Medulla oblongata (tissue), 1 donor: ENCODE measurements around the gene SBNO1.
"Not testable (repeated sequence)": the region's sequence is repeated elsewhere in the genome, so short reads cannot be mapped to it uniquely, and the experiment has no call there.

ENCODE experiments used
- DNase-seq: peaks from one replicate; pipeline ENCODE4 v3.0.0-alpha.2; 2015; ENCODE audit errors: extremely low spot score

Gene SBNO1

DNA sequence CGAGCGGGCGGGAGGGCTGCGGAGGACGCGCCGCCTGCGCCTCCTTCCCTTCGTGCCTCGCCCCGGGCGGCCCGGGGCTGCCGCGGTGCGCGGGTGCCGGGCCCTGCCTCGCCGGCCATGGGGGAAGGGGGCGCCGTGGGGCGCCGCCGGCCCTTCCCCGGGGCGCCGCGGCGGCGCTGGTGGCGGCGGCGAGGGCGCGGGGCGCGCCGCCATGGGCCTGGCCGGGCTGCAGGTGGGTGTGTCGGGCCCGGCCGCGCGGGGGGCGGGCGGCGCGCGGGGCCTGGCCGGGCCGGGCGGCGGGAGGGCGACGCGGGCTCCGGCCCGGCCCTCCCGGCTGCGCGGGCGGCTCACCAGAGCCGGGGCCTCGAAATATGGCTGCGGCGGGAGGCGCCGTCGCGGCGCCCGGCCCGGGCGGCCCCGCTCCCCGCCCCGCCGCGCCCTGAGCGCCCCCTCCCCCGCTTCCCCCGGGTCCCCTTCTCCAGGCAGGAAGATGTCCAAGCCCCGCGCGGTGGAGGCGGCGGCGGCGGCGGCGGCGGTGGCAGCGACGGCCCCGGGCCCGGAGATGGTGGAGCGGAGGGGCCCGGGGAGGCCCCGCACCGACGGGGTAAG, 24.4 kb upstream of the SBNO1 start:
- no peak for DNase-seq

DNA sequence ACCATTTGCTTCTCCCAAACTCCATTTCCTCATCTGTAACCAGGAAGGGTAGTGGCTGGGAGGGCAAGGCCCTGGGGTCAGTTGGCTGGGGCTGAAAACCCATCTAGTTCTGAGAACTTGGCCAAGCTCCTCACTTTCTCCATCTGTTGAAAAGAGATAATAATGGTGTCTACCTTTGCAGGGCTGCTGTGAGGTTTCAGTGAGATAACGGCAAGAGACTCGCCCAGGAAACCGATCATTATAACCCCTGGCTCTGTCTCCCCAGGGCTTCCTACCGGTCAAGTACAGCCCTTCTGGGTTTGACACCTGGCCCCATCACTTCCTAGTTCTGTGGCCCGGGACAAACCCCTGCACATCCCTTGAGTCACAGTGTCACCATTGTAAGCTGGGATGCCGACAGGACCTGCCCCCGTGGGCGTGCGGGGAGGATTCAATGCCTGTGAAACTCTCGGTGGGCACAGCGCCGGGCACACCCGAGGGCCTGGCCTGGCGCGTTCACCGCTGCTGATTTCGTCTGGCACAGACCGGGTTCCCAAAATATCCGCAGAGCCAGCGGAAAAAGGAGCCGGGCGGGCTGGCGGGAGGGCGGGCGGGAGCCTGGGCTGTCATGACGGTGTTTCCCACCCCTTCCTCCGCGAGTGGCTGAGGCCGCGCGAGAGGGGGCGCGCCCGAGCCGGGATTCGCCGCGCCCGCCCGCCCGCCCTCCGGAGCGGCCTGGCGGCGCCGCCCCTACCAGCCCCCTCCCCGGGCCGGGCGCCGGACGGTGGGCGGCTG, 23.7 kb upstream of the SBNO1 start:
- DNase-seq: peak; percentile 84

DNA sequence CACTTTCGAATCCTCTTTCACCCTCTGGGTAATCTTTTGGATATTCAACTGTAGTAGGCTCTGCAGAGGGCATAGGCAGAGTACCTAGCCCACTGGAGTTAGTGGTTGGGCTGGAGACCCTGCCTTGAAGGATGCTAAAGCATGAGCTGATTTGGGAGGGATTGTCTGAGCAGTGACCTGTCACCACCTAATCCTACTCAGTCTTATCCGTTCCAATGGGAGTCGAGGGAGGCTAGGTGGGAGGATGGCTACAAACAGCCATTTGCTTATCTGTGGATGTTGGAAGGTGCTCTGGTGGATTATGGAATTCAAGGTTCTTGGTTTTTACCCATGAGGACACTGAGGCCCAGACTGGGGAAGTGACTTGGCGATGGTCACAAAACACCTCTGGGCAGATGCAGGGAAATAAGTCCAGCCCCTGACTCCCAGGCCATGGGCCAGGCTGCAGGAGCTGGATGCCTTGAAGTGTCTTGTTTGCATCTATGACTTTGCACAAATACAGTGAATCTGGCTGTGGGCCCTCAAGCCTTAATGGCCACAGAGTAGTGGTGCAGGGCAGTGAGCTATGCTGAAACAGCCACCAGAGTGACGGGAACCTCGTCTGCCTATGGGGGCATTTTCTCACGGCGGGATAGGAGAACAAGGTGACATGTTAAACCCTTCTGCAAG, 23.0 kb upstream of the SBNO1 start:
- DNase-seq: no peak

DNA sequence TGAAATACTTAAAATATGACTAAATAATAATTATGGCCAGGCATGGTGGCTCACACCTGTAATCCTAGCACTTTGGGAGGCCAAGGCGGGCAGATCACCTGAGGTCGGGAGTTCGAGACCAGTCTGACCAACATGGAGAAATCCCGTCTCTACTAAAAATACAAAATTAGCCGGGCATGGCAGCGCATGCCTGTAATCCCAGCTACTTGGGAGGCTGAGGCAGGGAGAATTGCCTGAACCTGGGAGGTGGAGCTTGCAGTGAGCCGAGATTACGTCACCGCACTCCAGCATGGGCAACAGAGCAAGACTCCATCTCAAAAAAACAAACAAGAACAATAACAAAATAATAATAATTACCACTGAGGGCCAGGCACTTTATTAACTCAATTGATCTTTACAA, 20.9 kb upstream of the SBNO1 start:
- not testable (repeated sequence) for DNase-seq

DNA sequence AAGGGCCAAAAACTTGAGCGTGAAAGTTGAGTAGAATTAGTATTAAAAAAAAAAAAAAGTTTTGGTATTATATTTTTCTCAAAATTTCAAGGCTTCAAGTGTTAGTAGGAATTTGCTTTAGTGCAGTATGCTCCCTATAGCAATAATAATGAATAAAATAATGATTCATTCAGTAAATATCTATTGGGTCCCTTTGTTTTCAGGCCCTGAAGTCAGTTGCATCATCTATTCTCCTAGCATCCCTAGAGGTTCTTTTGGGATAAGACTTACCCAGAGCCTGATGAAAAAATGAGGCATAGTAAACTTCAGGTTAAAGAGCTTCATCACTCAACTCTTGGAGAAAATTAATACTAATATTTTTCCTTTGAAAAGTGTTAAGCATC, 20.3 kb upstream of the SBNO1 start:
- no peak for DNase-seq

DNA sequence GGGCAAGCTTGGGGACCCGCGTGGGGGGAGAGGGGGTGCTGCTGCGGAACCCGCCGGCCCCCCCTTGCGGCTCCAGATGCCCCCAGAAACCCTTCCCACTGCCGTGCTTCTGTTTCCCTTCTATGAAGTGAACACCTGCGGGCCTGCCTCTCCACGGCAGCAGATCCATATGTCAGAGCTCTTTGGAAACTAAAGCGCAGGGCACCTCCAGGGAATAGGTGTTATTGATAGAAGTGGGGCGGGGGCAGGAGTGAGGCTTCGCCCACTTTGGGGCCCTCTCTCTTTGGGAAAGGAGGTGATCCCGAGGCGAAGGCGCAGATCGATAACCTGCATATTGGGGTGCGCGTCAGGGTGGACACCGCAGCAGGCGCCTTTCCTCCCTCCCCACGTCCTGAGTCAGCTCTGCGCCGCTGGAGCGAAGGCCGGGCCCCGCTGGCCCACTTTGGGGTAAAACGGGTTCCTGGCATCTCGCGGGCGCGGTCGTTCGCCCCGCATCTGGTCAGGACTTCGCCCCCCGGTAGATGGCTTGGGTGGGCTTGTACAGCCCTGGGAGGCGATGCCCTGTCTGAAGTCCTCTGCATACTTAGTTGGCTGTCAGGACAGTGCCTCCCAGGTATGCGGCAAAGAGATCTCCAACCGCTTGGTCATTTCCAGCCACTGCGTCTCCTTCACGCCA, 19.8 kb upstream of the SBNO1 start:
- DNase-seq: no peak

DNA sequence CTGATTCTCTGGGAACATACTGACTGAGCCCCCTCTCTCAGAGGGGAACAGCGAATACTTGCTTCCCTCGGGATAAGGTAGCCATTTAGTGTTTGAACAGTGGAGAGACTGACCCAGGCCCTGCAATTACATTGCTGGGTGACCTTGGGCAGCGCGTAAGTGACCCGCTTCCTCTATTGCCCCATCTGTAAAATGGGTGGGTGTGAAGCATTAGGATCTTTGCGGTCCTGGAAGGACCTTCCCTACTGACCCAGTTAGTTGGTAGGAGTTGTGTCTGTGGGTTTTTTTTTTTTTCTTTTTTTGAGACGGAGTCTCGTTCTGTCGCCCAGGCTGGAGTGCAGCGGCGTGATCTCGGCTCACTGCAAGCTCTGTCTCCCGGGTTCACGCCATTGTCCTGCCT, 18.0 kb upstream of the SBNO1 start:
- no peak for DNase-seq

DNA sequence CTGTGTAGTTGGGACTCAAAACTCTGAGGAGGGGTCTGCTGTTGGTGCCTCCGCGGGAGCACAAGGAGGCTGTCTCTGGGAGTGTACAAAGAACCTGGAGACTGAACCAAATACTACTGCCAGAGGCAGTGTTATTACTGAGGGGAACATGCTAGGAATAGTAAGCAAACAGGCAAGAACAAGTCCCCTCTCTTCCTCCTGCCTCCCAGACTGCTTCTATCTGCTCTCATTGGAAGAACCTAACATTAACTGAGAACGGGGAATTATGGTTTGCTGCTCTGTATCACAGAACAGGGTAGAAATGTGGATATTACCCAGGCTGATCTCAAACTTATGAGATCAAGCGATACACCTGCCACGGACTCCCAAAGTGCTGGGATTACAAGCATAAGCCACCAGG, 14.7 kb upstream of the SBNO1 start:
- no peak for DNase-seq

DNA sequence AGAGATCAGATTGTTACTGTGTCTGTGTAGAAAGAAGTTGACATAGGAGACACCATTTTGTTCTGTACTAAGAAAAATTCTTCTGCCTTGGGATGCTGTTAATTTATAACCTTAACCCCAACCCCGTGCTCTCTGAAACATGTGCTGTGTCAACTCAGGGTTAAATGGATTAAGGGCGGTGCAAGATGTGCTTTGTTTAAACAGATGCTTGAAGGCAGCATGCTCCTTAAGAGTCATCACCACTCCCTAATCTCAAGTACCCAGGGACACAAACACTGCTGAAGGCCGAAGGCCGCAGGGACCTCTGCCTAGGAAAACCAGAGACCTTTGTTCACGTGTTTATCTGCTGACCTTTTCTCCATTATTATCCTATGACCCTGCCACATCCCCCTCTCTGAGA, 7.8 kb upstream of the SBNO1 start:
- not testable (repeated sequence) for DNase-seq

DNA sequence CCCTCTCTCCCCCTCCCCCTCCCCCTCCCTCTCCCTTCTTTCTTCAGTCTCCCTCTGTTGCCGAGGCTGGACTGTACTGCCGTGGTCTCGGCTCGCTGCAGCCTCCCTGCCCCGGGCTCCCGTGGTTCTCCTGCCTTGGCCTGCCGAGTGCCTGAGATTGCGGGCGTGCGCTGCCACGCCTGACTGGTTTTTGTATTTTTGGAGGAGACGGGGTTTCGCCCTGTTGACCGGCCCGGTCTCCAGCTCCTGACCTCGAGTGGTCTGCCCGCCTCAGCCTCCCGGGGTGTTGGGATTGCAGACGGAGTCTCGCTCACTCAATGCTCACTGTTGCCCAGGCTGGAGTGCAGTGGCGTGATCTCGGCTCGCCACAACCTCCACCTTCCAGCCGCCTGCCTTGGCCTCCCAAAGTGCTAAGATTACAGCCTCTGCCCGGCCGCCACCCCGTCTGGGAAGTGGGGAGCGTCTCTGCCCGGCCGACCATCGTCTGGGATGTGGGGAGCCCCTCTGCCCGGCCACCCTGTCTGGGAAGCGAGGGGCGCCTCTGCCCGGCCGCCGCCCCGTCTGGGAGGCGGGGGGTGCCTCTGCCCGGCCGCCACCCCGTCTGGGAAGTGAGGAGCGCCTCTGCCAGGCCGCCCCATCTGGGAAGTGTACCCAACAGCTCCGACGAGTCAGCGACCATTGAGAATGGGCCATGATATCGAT, 7.2 kb upstream of the SBNO1 start:
- not testable (repeated sequence) for DNase-seq

DNA sequence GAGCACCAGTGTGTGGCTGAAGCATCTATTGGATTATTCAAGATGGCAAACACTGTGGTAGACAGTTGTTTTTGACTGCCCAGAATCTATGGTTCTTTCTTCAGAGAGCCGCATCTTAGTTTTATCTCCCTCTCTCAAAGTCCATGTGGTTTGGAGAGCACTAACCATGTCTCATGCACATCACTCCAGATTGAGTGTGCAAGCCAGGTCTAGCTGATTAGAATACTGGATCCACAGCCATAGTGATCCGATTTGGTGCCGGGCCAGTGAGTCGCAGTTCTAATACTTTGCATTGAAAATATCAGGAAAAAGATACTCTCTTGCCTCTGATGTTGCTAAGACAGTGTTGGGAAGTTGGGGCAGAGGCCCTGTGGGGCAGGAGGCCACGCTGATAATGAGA, 4.6 kb upstream of the SBNO1 start:
- DNase-seq: no peak

DNA sequence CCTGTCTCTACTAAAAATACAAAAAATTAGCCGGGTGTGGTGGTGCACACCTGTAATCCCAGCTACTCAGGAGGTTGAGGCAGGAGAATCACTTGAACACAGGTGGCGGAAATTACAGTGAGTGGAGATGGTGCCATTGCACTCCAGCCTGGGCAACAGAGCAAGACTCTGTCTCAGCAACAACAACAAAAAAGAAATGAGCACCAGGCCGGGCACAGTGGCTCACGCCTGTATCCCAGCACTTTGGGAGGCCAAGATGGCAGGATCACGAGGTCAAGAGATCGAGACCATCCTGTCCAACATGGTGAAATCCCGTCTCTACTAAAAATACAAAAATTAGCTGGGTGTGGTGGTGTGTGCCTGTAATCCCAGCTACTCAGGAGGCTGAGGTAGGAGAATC, 3.8 kb upstream of the SBNO1 start:
- not testable (repeated sequence) for DNase-seq

DNA sequence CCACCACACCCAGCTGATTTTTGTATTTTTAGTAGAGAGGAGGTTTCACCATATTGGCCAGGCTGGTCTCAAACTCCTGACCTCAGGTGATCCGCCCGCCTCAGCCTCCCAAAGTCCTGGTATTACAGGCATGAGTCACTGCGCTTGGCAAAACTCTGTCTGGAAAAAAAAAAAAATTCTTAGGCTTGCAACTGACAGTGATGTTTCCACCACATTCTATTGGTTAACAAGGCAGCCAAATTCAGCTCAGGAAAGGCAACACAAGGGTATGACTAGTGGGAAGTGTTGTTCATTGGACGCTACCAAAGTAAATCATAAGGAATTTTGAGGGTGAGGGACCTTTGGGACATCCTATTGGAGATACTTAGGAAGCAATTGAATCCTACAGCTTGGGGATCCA, 2.9 kb upstream of the SBNO1 start:
- DNase-seq: no peak

DNA sequence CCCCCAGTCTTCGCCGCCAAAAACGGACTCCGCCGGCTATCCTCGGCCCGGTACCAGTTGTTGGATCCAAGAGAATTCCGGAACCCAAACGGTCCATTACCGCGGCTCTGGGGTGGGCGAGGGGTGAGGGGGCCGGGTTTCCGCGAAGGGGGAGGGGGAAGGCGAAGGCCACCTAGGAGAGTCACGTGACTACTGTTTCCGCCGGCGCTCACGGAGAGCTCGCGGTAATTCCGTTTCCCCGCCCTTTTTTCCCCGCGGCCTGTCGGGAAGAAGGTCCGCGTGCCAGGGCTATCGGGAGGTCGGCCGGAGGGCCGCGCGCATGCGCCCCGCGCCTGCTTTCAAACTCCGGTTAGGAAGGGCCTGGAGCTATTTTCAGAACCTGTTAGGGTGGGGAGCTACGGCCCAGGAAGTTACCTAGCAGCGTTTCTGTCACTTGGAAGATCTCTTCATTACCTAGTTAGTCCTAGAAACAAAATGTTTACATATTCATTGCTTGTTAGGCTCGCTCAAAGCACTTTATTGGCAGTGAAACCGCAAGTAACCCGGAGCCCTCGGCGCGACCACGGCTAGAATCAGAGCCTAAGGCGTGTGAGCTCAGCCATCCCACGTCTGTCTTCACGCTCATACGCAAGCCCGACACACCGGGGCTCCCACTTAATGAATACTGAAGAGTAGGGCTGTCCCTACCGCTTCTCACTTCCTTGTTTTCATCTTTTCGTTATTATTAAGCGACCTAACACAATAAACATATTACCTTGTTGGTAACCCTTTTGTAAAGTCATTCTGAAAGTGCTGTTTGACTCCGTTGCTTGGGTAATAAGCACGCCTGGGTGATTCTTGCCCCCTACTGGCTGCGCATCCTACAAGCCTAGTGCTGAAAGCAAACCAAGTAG, 624 bp upstream of the SBNO1 start:
- DNase-seq: peak; percentile 98

DNA sequence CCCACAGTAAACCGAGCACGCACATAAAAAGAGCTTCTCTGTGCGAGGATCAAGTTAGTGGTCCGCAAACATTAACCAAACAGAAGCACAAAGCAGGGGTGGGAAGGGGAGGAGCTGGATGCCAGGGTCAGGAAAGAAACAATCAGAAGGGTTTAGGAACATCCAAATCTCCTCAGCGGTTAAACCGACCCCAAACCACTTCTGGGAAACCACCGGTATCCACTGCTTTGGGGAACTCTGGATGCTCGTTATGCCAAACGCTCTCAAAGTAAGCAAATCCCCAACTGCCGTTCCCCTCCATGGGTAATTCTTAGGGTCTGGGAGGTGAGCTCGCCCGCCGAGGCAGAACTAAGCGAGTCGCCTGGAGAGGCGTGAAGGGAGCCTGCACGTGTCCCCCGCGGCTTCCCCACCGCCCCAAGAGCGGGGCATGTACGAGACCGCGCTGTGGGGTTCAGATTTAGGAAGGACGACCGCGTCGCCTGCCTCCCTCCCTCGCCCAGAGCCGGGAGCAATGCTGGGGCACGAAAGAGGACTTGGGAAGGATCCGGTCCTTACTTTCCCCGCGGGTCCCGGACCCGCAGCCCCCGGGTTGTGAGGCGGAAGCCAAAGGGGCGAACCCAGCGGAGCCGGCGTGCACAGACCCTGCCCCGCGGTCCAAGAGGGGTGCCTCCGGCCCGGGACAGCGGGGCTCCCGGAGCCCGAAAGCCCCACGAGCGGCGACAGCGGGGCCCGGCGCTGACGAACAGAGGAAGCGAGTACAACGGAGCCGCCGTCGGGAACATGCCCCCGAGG, 711 bp downstream of the SBNO1 start:
- peak; percentile 42 for DNase-seq

DNA sequence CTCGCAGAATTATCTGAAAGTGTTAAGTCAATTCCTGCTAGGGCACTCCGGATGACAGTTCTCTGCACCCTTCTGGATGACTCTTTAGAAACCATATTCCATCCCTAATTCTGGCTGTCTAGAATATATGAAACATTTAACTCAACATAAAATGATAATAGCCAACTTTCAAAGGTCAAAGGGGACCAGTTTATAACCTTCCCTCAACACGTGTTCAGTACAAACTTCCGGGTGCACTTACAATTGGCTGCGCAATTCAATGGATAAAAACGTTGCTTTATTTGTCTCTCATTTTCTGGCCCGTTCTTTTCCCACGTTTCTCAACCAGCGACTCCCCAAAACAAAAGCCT, 1.3 kb downstream of the SBNO1 start:
- no peak for DNase-seq

DNA sequence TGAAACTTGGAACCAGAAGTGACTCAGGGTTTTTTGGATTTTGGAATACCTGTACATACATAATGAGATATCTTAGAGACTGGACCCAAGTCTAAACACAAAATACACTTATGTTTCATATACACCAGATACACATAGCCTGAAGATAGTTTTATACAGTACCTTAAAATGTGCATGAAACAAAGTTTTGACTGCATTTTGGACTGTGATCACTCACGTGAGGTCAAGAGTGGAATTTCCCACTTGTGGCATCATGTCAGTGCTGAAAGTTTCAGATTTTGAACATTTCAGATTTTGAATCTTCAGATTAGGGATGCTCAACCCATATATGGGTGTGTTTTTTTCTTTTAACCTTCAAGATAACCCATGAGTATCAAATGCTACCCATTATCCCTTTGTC, 6.6 kb downstream of the SBNO1 start:
- no peak for DNase-seq

DNA sequence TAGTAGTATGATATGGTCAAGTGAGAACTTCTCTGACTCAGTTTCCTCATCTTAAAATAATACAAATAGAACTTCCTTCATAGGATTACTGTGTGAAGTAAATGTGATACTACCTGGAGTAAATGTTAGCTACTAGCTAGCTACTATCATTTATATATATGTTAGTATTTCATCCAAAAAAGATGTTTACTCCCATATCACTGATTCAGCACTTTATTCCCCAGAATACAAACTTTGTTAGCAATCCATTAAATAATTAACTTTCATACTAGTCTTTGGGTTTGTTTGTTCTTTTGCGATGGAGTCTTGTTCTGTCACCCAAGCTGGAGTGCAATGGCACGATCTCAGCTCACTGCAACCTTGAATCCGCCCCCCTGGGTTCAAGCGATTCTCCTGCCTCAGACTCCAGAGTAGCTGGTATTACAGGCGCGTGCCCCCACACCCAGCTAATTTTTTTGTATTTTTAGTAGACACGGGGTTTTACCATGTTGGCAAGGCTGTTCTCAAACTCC, 8.4 kb downstream of the SBNO1 start:
- DNase-seq: no peak

DNA sequence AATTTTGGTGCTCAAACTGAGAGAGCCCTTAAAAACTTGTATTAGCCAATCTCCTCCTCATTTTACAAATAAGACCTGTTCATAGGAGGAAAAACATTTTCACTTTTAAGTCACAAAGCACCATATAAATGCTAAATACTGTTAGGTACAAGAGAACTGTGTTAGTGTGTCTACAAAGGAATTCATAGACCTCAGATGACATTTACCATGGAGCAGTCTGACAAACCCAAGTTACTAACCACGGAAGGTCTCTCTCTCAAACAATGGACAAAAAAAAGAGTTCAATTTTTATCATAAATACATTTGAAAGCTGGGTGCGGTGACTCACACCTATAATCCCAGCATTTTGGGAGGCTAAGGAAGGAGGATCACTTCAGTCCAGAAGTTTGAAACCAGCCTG, 10.0 kb downstream of the SBNO1 start:
- no peak for DNase-seq

DNA sequence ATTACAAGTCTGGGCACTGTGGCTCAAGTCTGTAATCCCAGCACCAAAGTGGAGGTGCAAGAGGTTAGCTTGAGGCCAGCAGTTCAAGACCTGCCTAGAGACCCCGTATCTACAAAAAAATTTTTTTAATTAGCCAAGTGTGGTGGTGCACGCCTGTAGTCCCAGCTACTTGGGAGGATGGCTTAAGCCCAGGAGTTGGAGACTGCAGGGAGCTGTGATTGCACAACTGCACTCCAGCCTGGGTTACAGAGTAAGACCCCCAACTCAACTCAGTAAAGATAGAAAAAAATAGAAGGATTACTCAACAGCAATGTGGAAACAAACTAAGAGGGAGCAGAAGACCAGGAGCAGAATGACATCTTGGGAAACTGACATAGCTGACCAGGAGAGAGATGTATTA, 13.3 kb downstream of the SBNO1 start:
- no peak for DNase-seq
